ENCODE data around the gene GOLPH3. TPM values are rescaled to one million over a fixed set of nuclear protein-coding genes. Genes with fewer than 3 reads are reported as not detected.

GOLPH3 gene
- total RNA-seq, 2 experiments from 2014 or later = 68.0 to 72.6 TPM

DNA sequence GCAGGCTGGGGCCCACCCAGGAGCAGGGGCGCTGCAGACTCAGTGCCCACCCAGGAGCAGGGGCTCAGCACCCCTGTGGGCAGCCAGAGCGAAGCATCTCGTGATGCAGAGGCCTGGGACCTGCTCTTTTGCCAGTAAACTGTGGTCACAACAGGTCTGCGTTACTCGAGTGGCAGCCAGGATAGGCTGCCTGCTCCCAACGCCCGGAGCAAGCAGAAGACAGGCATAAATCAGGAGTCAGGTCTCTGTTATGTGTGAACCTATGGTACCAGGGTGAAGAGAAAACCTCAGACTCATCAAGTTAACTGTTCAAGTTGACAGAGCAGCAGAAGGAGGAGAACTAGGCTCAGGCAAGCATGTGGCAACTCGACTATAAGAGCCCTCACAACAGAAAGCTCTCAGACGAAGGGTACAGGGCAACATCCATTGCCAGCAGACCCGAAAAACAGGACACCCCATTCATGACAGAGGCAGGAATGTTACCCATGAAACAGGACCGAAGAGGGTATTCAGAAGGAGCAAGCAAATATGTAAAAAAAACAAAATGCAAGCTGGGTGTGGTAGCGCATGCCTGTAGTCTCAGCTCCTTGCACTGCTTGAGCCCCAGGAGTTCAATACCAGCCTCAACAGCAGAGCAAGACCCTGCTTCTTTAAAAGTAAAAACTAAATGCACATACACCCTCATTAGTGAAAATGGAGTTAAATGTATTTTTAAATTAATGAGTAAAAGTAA lies 71.7 kb downstream of the GOLPH3 start:
- H3K4me3 Mint-ChIP-seq = no peak overlapping the region
- no peak overlapping the region for H3K27ac Mint-ChIP-seq
- H3K27me3 Mint-ChIP-seq = no peaks in the 10 kb centered on the region
- H3K4me1 Mint-ChIP-seq = no peaks in the 10 kb centered on the region
- H3K9me3 Mint-ChIP-seq = no peaks in the 10 kb centered on the region
- H3K36me3 Mint-ChIP-seq = no peaks in the 10 kb centered on the region
- no peak for DNase-seq

DNA sequence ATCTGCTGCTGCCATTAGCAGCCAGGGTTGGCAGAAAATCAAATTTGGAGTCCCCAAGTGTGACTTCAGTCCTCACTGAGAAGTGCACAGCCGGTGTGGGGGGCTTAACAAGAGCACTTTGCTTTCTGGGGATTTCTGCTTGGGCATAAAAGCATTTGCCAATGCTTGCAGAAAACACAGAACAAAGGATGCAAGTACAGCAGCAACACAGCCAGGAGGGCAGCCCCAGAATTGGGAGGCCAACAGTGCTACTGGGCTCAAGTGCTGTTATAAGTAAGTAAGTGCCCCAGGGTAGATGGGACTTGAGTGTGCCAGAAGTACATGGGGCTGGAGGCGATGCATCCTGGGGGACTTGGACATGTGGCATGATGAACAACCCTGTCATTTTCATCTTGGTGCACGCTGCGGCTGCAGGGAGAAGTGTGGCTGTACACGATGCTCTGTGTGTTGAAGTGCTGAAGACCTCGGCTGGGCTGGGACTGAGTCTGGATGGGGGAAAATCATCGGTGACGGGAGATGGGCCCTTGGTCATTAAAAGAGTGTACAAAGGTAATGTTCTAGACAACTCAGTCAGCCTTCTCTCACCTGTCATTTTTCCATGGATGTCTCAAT lies 73.3 kb downstream of the GOLPH3 start:
- Mint-ChIP-seq H3K36me3 (no peaks in the 10 kb centered on the region), H3K27me3 (no peaks in the 10 kb centered on the region)
- DNase-seq = no peak

DNA sequence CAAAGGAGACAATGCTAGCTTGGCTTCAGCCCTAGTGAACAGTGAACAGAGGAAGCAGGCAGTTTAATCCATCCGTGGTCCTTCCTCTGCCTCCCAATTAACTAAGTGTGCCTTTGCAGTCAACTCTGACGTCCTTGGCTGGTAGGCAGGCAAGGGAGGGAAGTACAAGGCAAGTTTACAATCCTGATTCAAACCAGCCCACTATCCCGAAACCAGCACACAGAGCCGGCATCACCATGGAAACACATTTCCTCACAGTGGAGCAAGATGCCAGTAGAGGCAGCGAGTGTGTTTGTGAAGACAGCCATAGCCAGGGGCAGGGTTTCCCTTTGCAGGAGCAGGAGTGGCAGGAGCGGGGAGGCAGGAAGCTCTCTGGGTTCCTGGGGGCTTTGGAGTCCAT lies 73.9 kb downstream of the GOLPH3 start:
- Mint-ChIP-seq H3K36me3 (no peaks in the 10 kb centered on the region), H3K9me3 (no peaks in the 10 kb centered on the region), H3K4me3 (no peak overlapping the region), H3K27ac (no peak overlapping the region), H3K4me1 (no peaks in the 10 kb centered on the region), H3K27me3 (no peaks in the 10 kb centered on the region)
- no peak for DNase-seq

More for the DNA sequence above, 73.3 kb downstream of the GOLPH3 start:
- Mint-ChIP-seq H3K9me3 (no peaks in the 10 kb centered on the region), H3K4me3 (no peak overlapping the region), H3K27ac (no peak overlapping the region), H3K4me1 (no peaks in the 10 kb centered on the region)

DNA sequence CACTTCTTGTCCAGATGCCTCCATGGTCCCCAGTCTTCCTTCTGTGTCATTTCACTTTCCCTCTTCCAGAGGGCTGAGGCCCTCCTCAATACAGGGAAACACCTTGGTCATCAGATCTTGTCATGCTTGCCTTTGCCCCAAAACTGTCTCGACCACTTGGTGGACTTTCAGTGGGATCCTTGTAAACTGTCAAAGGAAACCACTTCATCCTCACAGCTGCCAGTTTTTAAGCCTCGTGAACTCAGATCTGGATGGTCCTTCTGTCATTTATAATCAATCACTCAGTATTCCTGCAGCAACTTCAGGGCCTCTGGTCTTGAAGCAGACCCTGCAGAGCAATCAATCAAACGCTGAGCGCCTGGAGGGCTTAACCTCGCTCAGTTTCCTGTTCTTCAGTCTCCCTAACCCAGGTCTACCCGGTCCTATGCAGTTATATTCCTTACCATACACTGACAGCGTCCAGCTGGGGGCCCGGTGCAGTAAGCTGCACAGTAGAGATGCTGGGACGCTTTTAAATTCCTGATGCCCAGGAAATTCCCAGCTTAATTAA lies 74.6 kb downstream of the GOLPH3 start:
- Mint-ChIP-seq H3K9me3 (no peaks in the 10 kb centered on the region), H3K4me1 (no peaks in the 10 kb centered on the region), H3K4me3 (no peak overlapping the region), H3K36me3 (no peaks in the 10 kb centered on the region), H3K27me3 (no peaks in the 10 kb centered on the region), H3K27ac (no peak overlapping the region)
- DNase-seq = no peak

DNA sequence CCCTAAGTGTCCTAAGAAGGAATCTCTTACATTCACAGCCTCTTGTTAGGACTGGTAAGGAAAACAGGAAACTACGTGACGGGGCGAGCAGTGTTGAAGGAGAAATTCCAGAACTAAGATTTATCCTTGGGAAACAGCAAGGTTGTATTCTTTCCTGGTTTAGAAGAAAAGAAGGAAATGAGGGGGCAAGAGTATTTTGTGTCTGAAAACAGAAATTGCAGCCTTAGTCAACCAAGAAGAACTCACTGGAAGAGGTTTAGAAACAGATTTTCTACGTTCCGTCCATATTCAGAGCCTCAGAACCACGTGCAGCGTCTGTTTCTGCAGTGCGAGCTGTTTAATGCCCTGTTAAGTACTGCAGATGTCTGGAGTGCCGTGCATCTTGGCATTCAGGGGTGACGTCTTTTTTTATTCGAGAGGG lies 75.2 kb downstream of the GOLPH3 start:
- peak overlapping the region; percentile 73 for H3K27ac Mint-ChIP-seq
- H3K36me3 Mint-ChIP-seq = no peaks in the 10 kb centered on the region
- H3K4me3 Mint-ChIP-seq = no peak overlapping the region
- no peaks in the 10 kb centered on the region for H3K4me1 Mint-ChIP-seq
- H3K27me3 Mint-ChIP-seq = no peaks in the 10 kb centered on the region
- no peaks in the 10 kb centered on the region for H3K9me3 Mint-ChIP-seq
- no peak for DNase-seq

DNA sequence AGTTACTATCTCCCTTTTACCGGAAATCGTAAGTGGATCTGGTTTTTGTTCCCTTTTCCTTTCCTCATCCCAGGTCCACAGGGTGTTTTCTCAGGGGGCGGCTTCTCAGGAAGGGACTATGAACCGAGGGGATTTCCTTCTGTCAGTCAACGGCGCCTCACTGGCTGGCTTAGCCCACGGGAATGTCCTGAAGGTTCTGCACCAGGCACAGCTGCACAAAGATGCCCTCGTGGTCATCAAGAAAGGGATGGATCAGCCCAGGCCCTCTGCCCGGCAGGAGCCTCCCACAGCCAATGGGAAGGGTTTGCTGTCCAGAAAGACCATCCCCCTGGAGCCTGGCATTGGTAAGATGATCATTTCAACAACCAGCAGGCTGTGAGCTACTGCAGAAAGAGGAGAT lies 75.8 kb downstream of the GOLPH3 start:
- DNase-seq = no peak
- H3K27me3 Mint-ChIP-seq = no peaks in the 10 kb centered on the region
- H3K36me3 Mint-ChIP-seq = no peaks in the 10 kb centered on the region
- no peak overlapping the region for H3K4me3 Mint-ChIP-seq
- no peak overlapping the region for H3K27ac Mint-ChIP-seq
- no peaks in the 10 kb centered on the region for H3K9me3 Mint-ChIP-seq
- H3K4me1 Mint-ChIP-seq = peaks cover 2% of the 10 kb centered on the region

DNA sequence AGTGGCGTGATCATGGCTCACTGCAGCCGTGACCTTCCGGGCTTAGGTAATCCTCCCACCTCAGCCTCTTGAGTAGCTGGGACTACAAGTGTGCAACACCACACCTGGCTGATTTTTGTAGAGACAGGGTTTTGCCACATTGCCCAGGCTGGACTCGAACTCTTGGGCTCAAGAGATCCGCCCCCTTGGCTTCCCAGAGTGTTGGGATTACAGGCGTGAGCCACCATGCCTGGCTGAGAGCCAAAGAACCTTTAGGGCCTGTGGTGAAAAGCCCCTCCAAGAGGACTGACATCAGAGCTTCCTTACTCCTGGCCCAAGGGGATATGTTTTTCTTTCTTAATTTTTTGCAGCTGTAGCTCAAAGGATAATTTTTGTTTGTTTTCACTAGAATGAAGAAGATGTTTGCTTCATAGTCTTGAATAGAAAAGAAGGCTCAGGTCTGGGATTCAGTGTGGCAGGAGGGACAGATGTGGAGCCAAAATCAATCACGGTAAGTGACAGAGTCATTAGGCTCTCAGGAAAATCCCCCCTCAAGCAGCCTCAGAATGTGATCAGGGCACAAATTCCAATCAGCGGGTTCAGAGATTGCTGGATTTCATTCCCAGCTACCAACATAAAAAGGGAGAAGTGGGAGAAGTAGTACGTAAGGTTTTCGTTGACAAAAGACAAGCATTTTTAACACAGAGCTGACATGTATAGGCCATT lies 77.1 kb downstream of the GOLPH3 start:
- Mint-ChIP-seq H3K36me3 (no peaks in the 10 kb centered on the region), H3K9me3 (no peaks in the 10 kb centered on the region), H3K27ac (no peak overlapping the region), H3K4me1 (peaks cover 7% of the 10 kb centered on the region), H3K4me3 (no peak overlapping the region), H3K27me3 (no peaks in the 10 kb centered on the region)
- no peak for DNase-seq

DNA sequence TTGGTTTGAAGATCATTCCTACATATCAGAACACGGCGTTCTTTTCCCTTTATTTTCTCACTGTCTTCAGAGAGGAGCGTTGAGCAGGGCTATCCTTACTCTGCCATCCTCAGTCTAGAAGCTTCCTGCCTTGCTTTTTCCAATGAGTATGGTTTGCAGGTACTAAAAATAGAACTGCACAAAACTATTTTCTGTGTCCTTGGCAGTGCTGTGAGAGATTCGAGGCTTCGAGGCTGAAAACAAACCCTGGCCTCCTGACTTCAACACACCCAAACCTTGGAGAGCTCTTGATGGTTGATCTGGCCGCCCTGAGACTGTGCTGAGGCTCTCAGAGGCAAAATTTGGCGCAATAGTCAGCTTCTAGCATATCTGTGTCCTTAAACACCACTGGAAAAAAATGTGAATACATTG lies 78.9 kb downstream of the GOLPH3 start:
- DNase-seq = no peak
- H3K27ac Mint-ChIP-seq = no peak overlapping the region
- no peak overlapping the region for H3K4me3 Mint-ChIP-seq
- no peaks in the 10 kb centered on the region for H3K9me3 Mint-ChIP-seq
- peaks cover 7% of the 10 kb centered on the region for H3K4me1 Mint-ChIP-seq
- H3K27me3 Mint-ChIP-seq = no peaks in the 10 kb centered on the region
- no peaks in the 10 kb centered on the region for H3K36me3 Mint-ChIP-seq

DNA sequence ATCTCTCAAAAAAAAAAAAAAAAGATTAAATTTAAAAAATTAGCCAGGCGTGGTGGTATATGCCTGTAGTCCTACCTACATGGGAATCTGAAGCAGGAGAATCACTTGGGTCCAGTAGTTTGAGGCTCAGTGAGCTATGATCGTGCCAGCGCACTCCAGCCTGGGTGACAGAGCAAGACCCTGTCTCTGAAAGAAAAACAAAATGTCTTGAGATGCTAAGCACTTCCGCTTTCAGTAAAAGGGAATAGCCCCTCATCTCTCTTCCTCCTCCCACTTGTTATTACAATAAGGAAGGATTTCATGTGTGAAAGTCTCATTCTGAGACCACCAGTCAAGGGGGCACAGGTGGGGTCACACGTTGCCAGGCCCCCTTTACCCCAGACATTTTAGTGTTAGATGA lies 79.4 kb downstream of the GOLPH3 start:
- no peaks in the 10 kb centered on the region for H3K9me3 Mint-ChIP-seq
- H3K36me3 Mint-ChIP-seq = no peaks in the 10 kb centered on the region
- H3K27ac Mint-ChIP-seq = no peak overlapping the region
- H3K27me3 Mint-ChIP-seq = no peaks in the 10 kb centered on the region
- H3K4me1 Mint-ChIP-seq = peaks cover 7% of the 10 kb centered on the region
- no peak overlapping the region for H3K4me3 Mint-ChIP-seq
- DNase-seq = no peak

DNA sequence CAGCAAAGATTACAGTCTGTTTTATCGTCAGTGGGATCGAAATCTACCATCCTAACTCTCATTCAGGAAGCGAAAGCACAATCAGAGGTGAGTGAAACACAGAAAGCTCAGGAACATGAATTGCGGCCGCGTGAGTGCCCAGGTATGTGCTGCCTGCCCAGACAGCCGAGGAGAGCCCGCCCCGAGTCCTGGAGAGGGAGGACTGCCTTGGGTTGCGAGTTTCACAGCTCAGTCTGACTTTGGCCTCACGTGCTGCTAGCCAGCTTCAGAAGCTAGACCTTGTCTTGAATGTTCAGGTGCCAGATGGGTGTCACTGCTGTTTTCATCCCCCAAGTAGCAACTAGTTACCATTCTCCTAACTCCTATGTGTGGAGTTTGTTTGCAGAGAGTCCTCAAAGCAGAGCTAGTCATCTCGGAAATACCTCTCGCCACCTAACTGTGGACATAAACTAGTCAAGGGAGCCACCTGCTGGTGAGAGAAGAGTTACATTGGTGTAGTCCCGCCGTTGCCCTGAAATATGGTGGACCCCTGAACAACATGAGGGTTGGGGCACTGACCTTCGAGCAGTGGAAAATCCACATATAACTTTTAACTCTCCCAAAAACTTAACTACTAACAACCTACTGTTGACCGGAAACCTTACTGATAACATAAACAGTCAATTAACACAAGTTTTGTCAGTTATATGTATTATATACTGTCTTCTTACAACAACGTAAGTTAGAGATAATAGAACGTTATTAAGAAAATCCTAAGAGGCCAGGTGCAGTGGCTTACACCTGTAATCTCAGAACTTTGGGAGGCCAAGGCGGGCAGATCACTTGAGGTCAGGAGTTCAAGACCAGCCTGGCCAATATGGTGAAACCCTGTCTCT lies 80.9 kb downstream of the GOLPH3 start:
- Mint-ChIP-seq H3K4me1 (peaks cover 7% of the 10 kb centered on the region), H3K9me3 (no peaks in the 10 kb centered on the region), H3K4me3 (no peak overlapping the region), H3K27me3 (no peaks in the 10 kb centered on the region), H3K27ac (no peak overlapping the region), H3K36me3 (no peaks in the 10 kb centered on the region)
- peak; percentile 62 for DNase-seq

DNA sequence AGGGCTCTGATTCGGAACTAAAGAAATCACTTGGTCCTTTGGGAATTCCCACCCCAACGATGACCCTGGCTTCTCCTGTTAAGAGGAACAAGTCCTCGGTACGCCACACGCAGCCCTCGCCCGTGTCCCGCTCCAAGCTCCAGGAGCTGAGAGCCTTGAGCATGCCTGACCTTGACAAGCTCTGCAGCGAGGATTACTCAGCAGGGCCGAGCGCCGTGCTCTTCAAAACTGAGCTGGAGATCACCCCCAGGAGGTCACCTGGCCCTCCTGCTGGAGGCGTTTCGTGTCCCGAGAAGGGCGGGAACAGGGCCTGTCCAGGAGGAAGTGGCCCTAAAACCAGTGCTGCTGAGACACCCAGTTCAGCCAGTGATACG lies 83.4 kb downstream of the GOLPH3 start:
- Mint-ChIP-seq H3K27ac (no peak overlapping the region), H3K27me3 (no peaks in the 10 kb centered on the region), H3K36me3 (no peaks in the 10 kb centered on the region), H3K9me3 (no peaks in the 10 kb centered on the region), H3K4me3 (no peak overlapping the region), H3K4me1 (peaks cover 7% of the 10 kb centered on the region)
- no peak for DNase-seq

DNA sequence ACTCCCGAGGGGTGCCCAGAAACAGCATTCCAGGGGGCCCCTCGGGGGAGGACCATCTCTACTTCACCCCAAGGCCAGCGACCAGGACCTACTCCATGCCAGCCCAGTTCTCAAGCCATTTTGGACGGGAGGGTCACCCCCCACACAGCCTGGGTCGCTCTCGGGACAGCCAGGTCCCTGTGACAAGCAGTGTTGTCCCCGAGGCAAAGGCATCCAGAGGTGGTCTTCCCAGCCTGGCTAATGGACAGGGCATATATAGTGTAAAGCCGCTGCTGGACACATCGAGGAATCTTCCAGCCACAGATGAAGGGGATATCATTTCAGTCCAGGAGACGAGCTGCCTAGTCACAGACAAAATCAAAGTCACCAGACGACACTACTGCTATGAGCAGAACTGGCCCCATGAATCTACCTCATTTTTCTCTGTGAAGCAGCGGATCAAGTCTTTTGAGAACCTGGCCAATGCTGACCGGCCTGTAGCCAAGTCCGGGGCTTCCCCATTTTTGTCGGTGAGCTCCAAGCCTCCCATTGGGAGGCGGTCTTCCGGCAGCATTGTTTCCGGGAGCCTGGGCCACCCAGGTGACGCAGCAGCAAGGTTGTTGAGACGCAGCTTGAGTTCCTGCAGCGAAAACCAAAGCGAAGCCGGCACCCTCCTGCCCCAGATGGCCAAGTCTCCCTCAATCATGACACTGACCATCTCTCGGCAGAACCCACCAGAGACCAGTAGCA lies 83.9 kb downstream of the GOLPH3 start:
- Mint-ChIP-seq H3K9me3 (no peaks in the 10 kb centered on the region), H3K27ac (no peak overlapping the region), H3K27me3 (no peaks in the 10 kb centered on the region), H3K4me1 (peaks cover 7% of the 10 kb centered on the region), H3K4me3 (no peak overlapping the region), H3K36me3 (no peaks in the 10 kb centered on the region)
- no peak for DNase-seq

DNA sequence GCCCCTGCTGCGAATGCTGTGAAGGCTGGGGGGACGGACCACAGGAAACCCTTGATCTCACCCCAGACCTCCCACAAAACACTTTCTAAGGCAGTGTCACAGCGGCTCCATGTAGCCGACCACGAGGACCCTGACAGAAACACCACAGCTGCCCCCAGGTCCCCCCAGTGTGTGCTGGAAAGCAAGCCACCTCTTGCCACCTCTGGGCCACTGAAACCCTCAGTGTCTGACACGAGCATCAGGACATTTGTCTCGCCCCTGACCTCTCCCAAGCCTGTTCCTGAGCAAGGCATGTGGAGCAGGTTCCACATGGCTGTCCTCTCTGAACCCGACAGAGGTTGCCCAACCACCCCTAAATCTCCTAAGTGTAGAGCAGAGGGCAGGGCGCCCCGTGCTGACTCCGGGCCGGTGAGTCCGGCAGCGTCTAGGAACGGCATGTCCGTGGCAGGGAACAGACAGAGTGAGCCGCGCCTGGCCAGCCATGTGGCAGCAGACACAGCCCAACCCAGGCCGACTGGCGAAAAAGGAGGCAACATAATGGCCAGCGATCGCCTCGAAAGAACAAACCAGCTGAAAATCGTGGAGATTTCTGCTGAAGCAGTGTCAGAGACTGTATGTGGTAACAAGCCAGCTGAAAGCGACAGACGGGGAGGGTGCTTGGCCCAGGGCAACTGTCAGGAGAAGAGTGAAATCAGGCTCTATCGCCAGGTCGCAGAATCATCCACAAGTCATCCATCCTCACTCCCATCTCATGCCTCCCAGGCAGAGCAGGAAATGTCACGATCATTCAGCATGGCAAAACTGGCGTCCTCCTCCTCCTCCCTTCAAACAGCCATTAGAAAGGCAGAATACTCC lies 84.7 kb downstream of the GOLPH3 start:
- DNase-seq = no peak
- no peak overlapping the region for H3K4me3 Mint-ChIP-seq
- H3K9me3 Mint-ChIP-seq = no peaks in the 10 kb centered on the region
- peaks cover 7% of the 10 kb centered on the region for H3K4me1 Mint-ChIP-seq
- H3K27me3 Mint-ChIP-seq = no peaks in the 10 kb centered on the region
- H3K27ac Mint-ChIP-seq = no peak overlapping the region
- no peaks in the 10 kb centered on the region for H3K36me3 Mint-ChIP-seq
